HG02623 (cell line): ENCODE results near the gene ABHD3.
A peak's percentile ranks its signal among the peaks of the same experiment; 100 is the strongest.
"Not testable (repeated sequence)": the region's sequence is repeated elsewhere in the genome, so short reads cannot be mapped to it uniquely, and the experiment has no call there.

Source experiments
- ATAC-seq: cut with Tn5 transposase; IDR thresholded peaks from one replicate; pipeline ENCODE4 v1.9.1; 2021; ENCODE audit warnings: moderate library complexity; ENCODE audit not compliant: unreplicated experiment

The ABHD3 gene

GRCh38 chr18:21653361-21653760 lies 51.2 kb downstream of the ABHD3 start:
- ATAC-seq: no peak

- no peak for ATAC-seq
These were observed 52.5 kb downstream of the ABHD3 start for GRCh38 chr18:21652073-21652472.

- ATAC-seq: no peak
These were observed 54.3 kb downstream of the ABHD3 start for GRCh38 chr18:21650311-21650710.

- ATAC-seq: not testable (repeated sequence)
These were observed 64.2 kb downstream of the ABHD3 start for GRCh38 chr18:21640375-21640774.

GRCh38 chr18:21638822-21639221 lies 65.8 kb downstream of the ABHD3 start:
- no peak for ATAC-seq

- ATAC-seq: no peak
These were observed 67.8 kb downstream of the ABHD3 start for GRCh38 chr18:21636769-21637168.

- ATAC-seq: no peak
These were observed 69.9 kb downstream of the ABHD3 start for GRCh38 chr18:21634588-21635199.

GRCh38 chr18:21632393-21632792 lies 72.2 kb downstream of the ABHD3 start:
- ATAC-seq: no peak

- ATAC-seq: peak; percentile 95
These were observed 75.3 kb downstream of the ABHD3 start for GRCh38 chr18:21629089-21629832.

- ATAC-seq: not testable (repeated sequence)
These were observed 82.9 kb downstream of the ABHD3 start for GRCh38 chr18:21621640-21622039.

GRCh38 chr18:21612125-21613039 lies 92.2 kb downstream of the ABHD3 start, which contains the start of gene SNRPD1:
Gene SNRPD1, plus strand, starts transcription at chr18:21612314. Its CDS starts 116 bp downstream, at chr18:21612430.
- ATAC-seq: peak; percentile 97

- not testable (repeated sequence) for ATAC-seq
These were observed 93.0 kb downstream of the ABHD3 start for GRCh38 chr18:21611401-21612124.

GRCh38 chr18:21605213-21605612 lies 99.4 kb downstream of the ABHD3 start:
- no peak for ATAC-seq

- ATAC-seq: no peak
These were observed 99.9 kb downstream of the ABHD3 start for GRCh38 chr18:21604671-21605070.

GRCh38 chr18:21602299-21602587 lies 102.3 kb downstream of the ABHD3 start:
- ATAC-seq: no peak
